Astrocyte of the spinal cord (primary cell): ENCODE measurements around the gene METTL26.
A peak's percentile ranks its signal among the peaks of the same experiment; 100 is the strongest.

Experiments used
- DNase-seq: peaks from one replicate; pipeline ENCODE4 v3.0.0; 2011; ENCODE audit warnings: low read depth, low spot score
- H3K4me3 ChIP-seq: 2 replicates; pipeline ENCODE4 v1.5.1; 2011; ENCODE audit warnings: low read depth, mild to moderate bottlenecking, low read length, moderate library complexity
- CTCF ChIP-seq: IDR thresholded peaks from 2 replicates; pipeline ENCODE4 v1.5.1; 2012; ENCODE audit warnings: low read depth, mild to moderate bottlenecking, low read length, inconsistent platforms
- in situ Hi-C: cut with HindIII; loops from 2 replicates; pipeline ENCODE4 v1.10.0; 2017; ENCODE audit warnings: low sequenced_read_pairs

Gene METTL26

GRCh38 chr16:648071-648780, 12.1 kb upstream of the METTL26 start:
- DNase-seq, result no peak
- in situ Hi-C loops, result no loop called here
- H3K4me3 ChIP-seq, result peak overlapping the region; percentile 61
- TF ChIP-seq CTCF, result peak; percentile 55

- TF ChIP-seq CTCF, result no peak
- H3K4me3 ChIP-seq, result no peak overlapping the region
- no peak for DNase-seq
- in situ Hi-C loops, result no loop called here
Measured at GRCh38 chr16:647173-647902, 11.2 kb upstream of the METTL26 start.

GRCh38 chr16:646679-647172, 10.6 kb upstream of the METTL26 start:
- no peak for TF ChIP-seq CTCF
- in situ Hi-C loops, result no loop called here
- H3K4me3 ChIP-seq, result no peak overlapping the region
- no peak for DNase-seq

- in situ Hi-C loops, result no loop called here
- no peak for DNase-seq
- no peak overlapping the region for H3K4me3 ChIP-seq
- no peak for TF ChIP-seq CTCF
Measured at GRCh38 chr16:645852-646678, 10.0 kb upstream of the METTL26 start.

- in situ Hi-C loops, result no loop called here
- no peak overlapping the region for H3K4me3 ChIP-seq
- no peak for DNase-seq
- TF ChIP-seq CTCF, result no peak
Measured at GRCh38 chr16:644556-644955, 8.5 kb upstream of the METTL26 start.

GRCh38 chr16:643050-643368, 6.9 kb upstream of the METTL26 start:
- in situ Hi-C loops, result no loop called here
- no peak for DNase-seq
- TF ChIP-seq CTCF, result no peak
- no peak overlapping the region for H3K4me3 ChIP-seq
